ENCODE results near the gene LHFPL3. TPM values are rescaled to one million over a fixed set of nuclear protein-coding genes. Genes with fewer than 3 reads are reported as not detected.
"Not testable (repeated sequence)": the region's sequence is repeated elsewhere in the genome, so short reads cannot be mapped to it uniquely, and the experiment has no call there.

The LHFPL3 gene
- total RNA-seq, 1 donor from 2014 or later, result not detected

DNA sequence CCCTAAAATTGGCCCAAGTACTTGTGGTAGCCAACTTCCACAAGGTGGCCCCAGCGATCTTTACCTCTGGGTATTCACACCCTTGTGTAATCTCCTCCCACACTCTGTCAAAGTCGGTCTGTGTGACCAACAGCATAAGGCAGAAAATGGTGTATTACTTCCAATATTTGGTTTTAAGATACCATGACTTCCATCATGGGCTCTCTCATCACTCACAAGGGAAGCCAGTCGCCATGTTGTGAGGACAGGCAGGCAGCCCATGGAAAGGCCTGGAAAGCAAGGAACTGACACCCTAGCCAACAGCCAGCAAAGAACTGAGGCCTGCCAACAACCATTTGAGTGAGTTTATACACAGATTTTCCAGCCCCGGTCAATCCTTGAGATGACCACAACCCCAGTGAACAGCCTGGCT lies 594.6 kb downstream of the LHFPL3 start:
- H3K4me1 Mint-ChIP-seq, result peaks cover 5% of the 10 kb centered on the region
- no peaks in the 10 kb centered on the region for H3K9me3 Mint-ChIP-seq
- no peaks in the 10 kb centered on the region for H3K27me3 Mint-ChIP-seq
- H3K4me3 Mint-ChIP-seq, result no peak overlapping the region
- ChIA-PET POLR2A (interaction anchor here (0.6 to 2.5 kb wide), 3 partner anchors 22 to 91 kb away, joined by 3 to 12 read pairs (median 3); partner anchors contain the start of gene KMT2E), CTCF (interaction anchor here (0.9 to 6.6 kb wide), 12 partner anchors 18 to 145 kb away, joined by 3 to 92 read pairs (median 3); no protein-coding TSS in a partner anchor)
- H3K36me3 Mint-ChIP-seq (ENCODE audit: low read depth), result no peaks in the 10 kb centered on the region
- TF ChIP-seq, protein P1, sequence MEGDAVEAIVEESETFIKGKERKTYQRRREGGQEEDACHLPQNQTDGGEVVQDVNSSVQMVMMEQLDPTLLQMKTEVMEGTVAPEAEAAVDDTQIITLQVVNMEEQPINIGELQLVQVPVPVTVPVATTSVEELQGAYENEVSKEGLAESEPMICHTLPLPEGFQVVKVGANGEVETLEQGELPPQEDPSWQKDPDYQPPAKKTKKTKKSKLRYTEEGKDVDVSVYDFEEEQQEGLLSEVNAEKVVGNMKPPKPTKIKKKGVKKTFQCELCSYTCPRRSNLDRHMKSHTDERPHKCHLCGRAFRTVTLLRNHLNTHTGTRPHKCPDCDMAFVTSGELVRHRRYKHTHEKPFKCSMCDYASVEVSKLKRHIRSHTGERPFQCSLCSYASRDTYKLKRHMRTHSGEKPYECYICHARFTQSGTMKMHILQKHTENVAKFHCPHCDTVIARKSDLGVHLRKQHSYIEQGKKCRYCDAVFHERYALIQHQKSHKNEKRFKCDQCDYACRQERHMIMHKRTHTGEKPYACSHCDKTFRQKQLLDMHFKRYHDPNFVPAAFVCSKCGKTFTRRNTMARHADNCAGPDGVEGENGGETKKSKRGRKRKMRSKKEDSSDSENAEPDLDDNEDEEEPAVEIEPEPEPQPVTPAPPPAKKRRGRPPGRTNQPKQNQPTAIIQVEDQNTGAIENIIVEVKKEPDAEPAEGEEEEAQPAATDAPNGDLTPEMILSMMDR (IDR thresholded peaks at IDR 0.05), result peak; percentile 40
- peak overlapping the region; percentile 46 for H3K27ac Mint-ChIP-seq
- intact Hi-C loops (cut with micrococcal nuclease), result loop anchor here (1.0 to 5.0 kb wide), 9 partner anchors 9 to 666 kb away; no protein-coding TSS in a partner anchor
- DNase-seq (peak; percentile 47), ATAC-seq (ENCODE audit: low read depth) (peak; percentile 99)

- H3K9me3 Mint-ChIP-seq; H3K36me3 Mint-ChIP-seq (ENCODE audit: low read depth); ATAC-seq (ENCODE audit: low read depth); H3K4me3 Mint-ChIP-seq; H3K27ac Mint-ChIP-seq; intact Hi-C loops (cut with micrococcal nuclease); DNase-seq; H3K27me3 Mint-ChIP-seq: not testable (repeated sequence)
- POLR2A ChIA-PET, result interaction anchor here (0.7 to 10.5 kb wide), 5 partner anchors 9 to 166 kb away, joined by 3 to 127 read pairs (median 3); no protein-coding TSS in a partner anchor
- CTCF ChIA-PET, result interaction anchor here (1.7 to 6.6 kb wide), 2 partner anchors 8 to 55 kb away, joined by 5 to 92 read pairs; no protein-coding TSS in a partner anchor
- H3K4me1 Mint-ChIP-seq, result peaks cover 25% of the 10 kb centered on the region
These were observed 597.8 kb downstream of the LHFPL3 start for GRCh38 chr7:104926189-104926588.

DNA sequence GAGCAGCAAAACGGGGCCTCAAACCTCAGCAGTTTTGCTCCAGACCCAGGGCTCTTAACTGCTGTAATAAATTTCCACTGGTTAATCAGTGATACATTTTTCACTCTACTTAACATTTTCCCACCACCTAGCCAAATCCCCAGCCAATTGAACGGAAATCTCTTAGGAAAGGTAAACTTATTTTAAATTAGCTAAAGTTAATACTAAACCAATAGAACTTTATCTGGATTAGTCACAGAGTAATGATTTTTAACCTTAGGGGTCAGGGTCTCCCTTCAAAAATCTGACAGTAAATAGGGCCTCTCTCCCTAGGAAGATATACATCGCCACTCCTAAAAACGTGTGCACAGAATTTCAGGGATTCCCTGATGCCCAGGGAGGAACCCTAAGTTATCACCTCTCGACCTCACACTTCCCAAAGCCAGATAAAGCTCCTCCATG lies 598.2 kb downstream of the LHFPL3 start:
- DNase-seq, result no peak
- TF ChIP-seq, protein P1 (IDR thresholded peaks at IDR 0.05), result no peak
- Mint-ChIP-seq H3K4me3 (no peak overlapping the region), H3K27ac (no peak overlapping the region), H3K36me3 (ENCODE audit: low read depth) (no peaks in the 10 kb centered on the region), H3K4me1 (peaks cover 29% of the 10 kb centered on the region), H3K27me3 (no peaks in the 10 kb centered on the region), H3K9me3 (no peaks in the 10 kb centered on the region)
- CTCF ChIA-PET, result interaction anchor here (1.7 to 6.6 kb wide), 2 partner anchors 8 to 55 kb away, joined by 5 to 92 read pairs; no protein-coding TSS in a partner anchor
- POLR2A ChIA-PET, result interaction anchor here (0.6 to 10.5 kb wide), 5 partner anchors 12 to 165 kb away, joined by 3 to 127 read pairs (median 3); no protein-coding TSS in a partner anchor
- no peak for ATAC-seq (ENCODE audit: low read depth)
- intact Hi-C loops (cut with micrococcal nuclease), result no loop called here

GRCh38 chr7:104927055-104927454 lies 598.7 kb downstream of the LHFPL3 start:
- no peak overlapping the region for H3K27ac Mint-ChIP-seq
- ATAC-seq (ENCODE audit: low read depth), result no peak
- DNase-seq, result no peak
- H3K9me3 Mint-ChIP-seq, result no peaks in the 10 kb centered on the region
- H3K4me1 Mint-ChIP-seq, result peaks cover 33% of the 10 kb centered on the region
- H3K27me3 Mint-ChIP-seq, result no peaks in the 10 kb centered on the region
- no peaks in the 10 kb centered on the region for H3K36me3 Mint-ChIP-seq (ENCODE audit: low read depth)
- intact Hi-C loops (cut with micrococcal nuclease), result no loop called here
- ChIA-PET POLR2A (interaction anchor here (0.6 to 10.5 kb wide), 6 partner anchors 11 to 86 kb away, joined by 3 to 127 read pairs (median 3); no protein-coding TSS in a partner anchor), CTCF (interaction anchor here (1.7 to 6.6 kb wide), 2 partner anchors 9 to 54 kb away, joined by 5 to 92 read pairs; no protein-coding TSS in a partner anchor)
- H3K4me3 Mint-ChIP-seq, result no peak overlapping the region
- TF ChIP-seq, protein P1 (IDR thresholded peaks at IDR 0.05), result no peak

GRCh38 chr7:104928721-104929400 lies 600.5 kb downstream of the LHFPL3 start:
- ChIA-PET POLR2A (interaction anchor here (0.8 to 10.5 kb wide), 2 partner anchors 14 to 85 kb away, joined by 5 to 127 read pairs; no protein-coding TSS in a partner anchor), CTCF (interaction anchor here (1.6 to 1.8 kb wide), 3 partner anchors 11 to 52 kb away, joined by 3 to 9 read pairs (median 5); no protein-coding TSS in a partner anchor)
- TF ChIP-seq, protein P1 (IDR thresholded peaks at IDR 0.05), result no peak
- ATAC-seq (ENCODE audit: low read depth) (no peak), DNase-seq (no peak)
- Mint-ChIP-seq H3K4me3 (no peak overlapping the region), H3K9me3 (no peaks in the 10 kb centered on the region), H3K4me1 (peaks cover 46% of the 10 kb centered on the region), H3K27ac (no peak overlapping the region), H3K27me3 (no peaks in the 10 kb centered on the region), H3K36me3 (ENCODE audit: low read depth) (no peaks in the 10 kb centered on the region)
- intact Hi-C loops (cut with micrococcal nuclease), result no loop called here
